GM11168 (cell line): ENCODE data around the gene LPAR3.

Experiments used
- in situ Hi-C: fragments of 300-500 bp; cut with MboI; formaldehyde crosslinking; loops from one replicate; pipeline ENCODE4 v1.12.0; 2022; ENCODE audit warnings: low sequenced_read_pairs; ENCODE audit not compliant: unreplicated experiment

Gene LPAR3

GRCh38 chr1:84861988-84862644 lies 30.9 kb downstream of the LPAR3 start:
- in situ Hi-C loops: no loop called here

GRCh38 chr1:84861516-84861915 lies 31.5 kb downstream of the LPAR3 start:
- in situ Hi-C loops: no loop called here

GRCh38 chr1:84859866-84860265 lies 33.1 kb downstream of the LPAR3 start:
- in situ Hi-C loops: no loop called here

- in situ Hi-C loops: no loop called here
These were observed 35.1 kb downstream of the LPAR3 start for GRCh38 chr1:84857906-84858305.

GRCh38 chr1:84856726-84857270 lies 36.2 kb downstream of the LPAR3 start:
- in situ Hi-C loops: no loop called here

GRCh38 chr1:84855691-84856630 lies 37.0 kb downstream of the LPAR3 start:
- in situ Hi-C loops: no loop called here

GRCh38 chr1:84855168-84855567 lies 37.8 kb downstream of the LPAR3 start:
- in situ Hi-C loops: no loop called here

GRCh38 chr1:84853741-84854721 lies 39.0 kb downstream of the LPAR3 start:
- in situ Hi-C loops: no loop called here

GRCh38 chr1:84851839-84852238 lies 41.2 kb downstream of the LPAR3 start:
- in situ Hi-C loops: no loop called here

- in situ Hi-C loops: no loop called here
These were observed 43.5 kb downstream of the LPAR3 start for GRCh38 chr1:84849357-84849975.

GRCh38 chr1:84847253-84848250 lies 45.5 kb downstream of the LPAR3 start:
- in situ Hi-C loops: no loop called here

GRCh38 chr1:84846387-84846786 lies 46.6 kb downstream of the LPAR3 start:
- in situ Hi-C loops: no loop called here

GRCh38 chr1:84845357-84845756 lies 47.6 kb downstream of the LPAR3 start:
- in situ Hi-C loops: no loop called here

GRCh38 chr1:84844094-84844493 lies 48.9 kb downstream of the LPAR3 start:
- in situ Hi-C loops: no loop called here

GRCh38 chr1:84842748-84843231 lies 50.2 kb downstream of the LPAR3 start:
- in situ Hi-C loops: no loop called here

GRCh38 chr1:84841971-84842370 lies 51.0 kb downstream of the LPAR3 start:
- in situ Hi-C loops: no loop called here

- in situ Hi-C loops: no loop called here
These were observed 52.7 kb downstream of the LPAR3 start for GRCh38 chr1:84840346-84840745.

GRCh38 chr1:84839544-84839943 lies 53.5 kb downstream of the LPAR3 start:
- in situ Hi-C loops: no loop called here
